HG03469 (cell line): Measurements from ENCODE around the gene CAP1.
"Not testable (repeated sequence)": the region's sequence is repeated elsewhere in the genome, so short reads cannot be mapped to it uniquely, and the experiment has no call there.

Source experiments
- ATAC-seq: cut with Tn5 transposase; IDR thresholded peaks from one replicate; pipeline ENCODE4 v1.9.1; 2021; ENCODE audit warnings: mild to moderate bottlenecking, moderate library complexity, moderate number of reproducible peaks; ENCODE audit not compliant: unreplicated experiment

The CAP1 gene

DNA sequence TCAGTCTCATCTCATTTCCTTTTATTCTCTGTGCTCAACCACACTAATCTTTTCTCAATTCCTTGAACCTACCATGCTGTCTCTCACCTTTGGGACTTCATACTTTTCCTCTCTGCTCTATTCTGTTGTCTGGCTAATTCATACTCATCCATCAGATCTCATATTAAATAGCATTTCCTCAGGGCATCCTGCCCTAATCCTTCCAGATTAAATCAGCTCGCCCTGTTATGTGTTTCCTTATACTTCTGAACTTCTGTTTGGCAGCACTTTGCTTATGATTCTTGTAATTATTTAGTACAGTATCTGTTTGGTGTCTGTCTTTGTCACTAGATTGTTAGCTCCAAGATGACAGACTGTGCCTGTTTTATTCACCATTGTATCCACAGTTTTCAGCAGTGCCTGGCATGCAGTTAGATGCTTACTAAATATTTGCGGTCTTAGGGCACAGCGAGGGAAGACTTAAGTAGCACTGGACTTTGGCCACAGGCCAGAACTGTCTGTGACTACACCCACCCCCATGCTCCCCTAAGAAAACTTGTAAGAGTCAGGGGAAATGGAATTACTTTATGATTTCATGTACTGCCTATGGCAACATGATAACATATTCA is 9.9 kb upstream of the CAP1 start:
- ATAC-seq = no peak

DNA sequence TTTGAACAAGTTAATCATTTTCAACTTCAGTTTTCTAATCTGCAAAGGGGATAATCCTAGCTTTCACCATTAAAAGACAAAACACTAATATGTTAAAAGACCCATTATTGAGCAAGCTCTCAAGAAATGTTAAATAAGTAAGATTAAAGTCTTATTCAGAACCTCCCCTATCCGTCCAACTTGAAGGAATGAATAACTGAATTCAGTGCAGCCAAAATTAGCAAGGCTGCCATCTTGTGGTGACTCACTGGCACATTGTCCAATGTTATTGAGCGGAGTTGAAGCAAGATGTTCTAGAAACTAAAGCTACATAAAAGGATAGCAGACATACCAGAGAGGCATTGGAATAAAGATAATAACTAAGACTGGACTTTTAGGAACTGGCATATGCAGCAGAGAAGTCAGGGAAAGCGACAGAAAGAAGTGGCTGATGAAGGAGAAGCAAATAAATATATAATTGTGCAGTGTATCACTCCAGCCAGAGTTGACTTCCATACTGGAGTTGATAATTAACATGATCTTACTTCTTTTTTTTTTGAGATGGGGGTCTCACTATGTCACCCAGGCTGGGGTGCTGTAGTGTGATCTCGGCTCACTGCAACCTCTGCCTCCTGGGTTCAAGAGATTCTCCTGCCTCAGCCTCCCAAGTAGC is 8.2 kb upstream of the CAP1 start:
- no peak for ATAC-seq

DNA sequence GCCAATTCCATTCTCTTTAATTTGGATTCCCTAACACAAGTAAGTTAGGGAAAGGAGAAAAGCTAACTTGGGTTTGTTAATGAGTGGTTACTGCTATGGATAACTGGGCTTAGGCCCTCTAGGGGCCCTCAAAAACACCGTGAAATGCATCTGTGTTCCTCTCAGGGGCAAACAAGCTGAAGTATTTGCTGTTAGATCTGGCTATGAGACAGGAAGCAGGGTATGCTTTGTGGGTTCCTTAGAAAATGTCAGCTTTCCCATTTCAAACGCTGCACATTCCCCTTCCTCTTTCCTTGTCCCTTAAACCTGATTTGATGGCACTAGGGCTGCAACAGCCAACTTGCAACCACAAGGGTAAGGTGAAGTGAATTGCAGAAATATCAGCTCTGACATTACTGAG is 5.7 kb upstream of the CAP1 start:
- no peak for ATAC-seq

DNA sequence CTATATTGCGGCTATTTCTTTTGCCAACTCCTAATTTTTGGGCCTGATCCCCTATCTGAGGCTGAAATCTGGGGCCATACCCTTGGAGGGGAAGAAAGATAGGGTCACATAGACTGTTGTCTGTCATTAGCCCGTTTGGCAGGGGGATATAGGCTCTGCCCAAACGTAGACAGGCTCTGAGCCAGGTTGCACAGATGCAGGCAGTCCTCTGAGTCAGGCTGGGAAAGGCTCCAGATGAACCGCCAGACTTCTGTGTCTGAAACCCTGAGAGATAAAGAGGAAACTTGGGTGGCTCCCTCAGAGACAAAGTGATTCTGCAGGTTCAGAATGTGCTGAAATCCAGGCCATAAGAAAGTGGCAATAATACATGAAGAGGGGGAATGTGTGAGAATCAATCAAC is 4.0 kb upstream of the CAP1 start:
- ATAC-seq = no peak

DNA sequence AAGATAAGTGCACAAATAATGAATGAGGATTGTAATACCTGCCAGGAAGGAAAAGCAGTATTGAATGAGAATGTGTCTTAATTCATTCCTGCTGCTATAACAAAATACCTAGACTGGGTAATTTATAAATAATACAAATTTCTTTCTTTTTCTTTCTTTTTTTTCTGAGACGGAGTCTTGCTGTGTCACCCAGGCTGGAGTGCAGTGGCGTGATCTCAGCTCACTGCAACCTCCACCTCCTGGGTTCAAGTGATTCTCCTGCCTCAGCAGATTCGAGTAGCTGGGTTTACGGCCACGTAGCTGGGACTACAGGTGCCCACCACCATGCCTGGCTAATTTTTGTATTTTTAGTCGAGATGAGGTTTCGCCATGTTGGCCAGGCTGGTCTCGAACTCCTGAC is 3.3 kb upstream of the CAP1 start:
- ATAC-seq = not testable (repeated sequence)

DNA sequence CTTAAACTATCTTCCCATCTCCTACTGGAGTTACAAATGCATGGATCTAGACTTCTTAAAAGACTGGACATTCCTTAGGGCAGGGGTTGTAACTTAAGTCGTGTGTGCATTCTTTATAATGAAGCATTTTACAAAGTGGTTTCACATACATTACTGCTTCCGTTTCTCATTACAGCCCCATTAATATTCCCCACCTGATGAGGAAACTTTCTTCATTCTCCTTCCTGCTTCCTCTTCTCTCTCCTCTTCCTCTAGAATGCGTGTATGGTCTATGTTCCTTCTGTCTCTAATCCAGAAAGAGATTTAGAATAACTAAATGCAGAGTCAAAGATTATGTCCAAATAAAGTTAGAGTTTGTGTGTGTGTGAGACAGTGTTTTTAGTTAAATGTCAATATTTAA is 1.8 kb upstream of the CAP1 start:
- ATAC-seq = no peak

DNA sequence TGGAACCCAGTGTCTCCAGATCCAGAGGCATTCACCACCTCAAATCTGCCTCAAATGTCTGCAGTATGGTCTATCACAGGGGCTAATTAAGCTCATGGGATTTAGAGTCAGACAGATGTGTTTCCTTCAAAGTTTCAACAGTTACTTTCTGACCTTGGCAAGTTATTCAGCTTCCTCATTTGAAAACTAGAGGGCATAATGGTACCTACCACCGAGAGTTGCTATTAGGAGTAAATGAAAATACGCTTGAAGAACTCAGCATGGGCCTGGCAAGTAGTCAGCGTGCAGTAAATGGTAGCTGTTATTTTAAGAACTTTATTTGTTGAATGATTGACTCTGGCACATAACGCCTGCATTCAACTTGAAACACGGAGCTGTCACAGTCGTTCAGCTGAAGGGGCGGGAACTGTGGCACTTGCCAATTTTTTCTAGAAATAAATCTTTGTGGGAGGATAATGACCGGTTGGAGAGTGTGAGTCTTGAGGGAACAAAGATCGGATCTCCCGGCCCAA is 1.2 kb upstream of the CAP1 start:
- no peak for ATAC-seq

DNA sequence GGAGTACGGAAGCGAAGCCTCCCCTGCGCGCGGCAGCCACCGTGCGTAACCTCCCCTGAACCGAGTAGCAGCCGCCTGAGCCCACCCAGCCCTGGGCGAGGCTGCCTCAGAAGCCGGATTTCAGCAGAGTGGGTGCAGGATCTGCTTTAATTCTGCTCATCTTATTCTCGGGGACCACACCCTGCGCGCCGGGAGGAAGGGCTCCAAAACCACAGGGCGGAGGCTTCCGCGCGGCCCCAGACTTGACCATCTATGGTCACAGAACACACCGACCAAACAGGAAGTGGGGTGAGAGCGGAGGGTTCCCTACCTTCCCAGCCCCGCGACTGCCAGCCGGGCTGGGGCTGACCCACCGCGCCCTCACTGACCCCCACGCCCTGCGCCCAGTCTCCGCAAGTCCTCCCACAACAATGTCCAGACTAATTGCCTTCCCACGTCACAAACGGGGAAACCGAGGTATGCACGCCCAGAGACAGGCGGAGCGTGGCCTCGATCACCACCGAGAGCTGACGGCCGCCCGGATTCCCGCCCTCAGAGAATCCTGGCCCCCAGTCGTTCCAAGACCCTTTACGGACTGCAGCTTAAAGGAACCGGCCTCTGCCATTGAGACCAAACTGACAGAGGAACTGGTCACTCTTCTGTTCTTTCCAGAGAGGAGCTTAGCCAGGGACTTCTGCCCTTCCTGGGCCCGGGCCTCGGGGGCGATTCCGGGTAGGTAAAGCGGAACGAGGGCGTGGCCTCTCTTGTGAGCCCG is 595 bp upstream of the CAP1 start:
- peak; percentile 26 for ATAC-seq

DNA sequence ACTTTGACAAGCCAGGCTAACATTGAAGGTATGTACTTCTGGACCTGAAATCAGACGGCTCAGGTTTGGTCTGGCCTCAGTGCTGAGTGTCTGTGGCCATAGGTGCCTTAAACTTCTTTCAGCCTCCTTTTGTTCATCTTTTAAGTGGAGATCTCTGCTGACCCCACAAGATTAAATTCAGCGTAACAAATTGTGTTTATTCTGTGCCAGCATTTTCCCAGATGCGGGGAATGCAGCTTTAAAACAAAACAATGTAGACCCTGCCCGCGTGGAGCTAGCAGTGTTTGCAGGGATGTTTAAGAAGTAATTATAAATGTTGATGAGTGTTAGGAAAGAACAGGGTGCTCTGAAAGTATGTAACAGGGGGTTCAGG is 923 bp downstream of the CAP1 start:
- ATAC-seq = no peak

DNA sequence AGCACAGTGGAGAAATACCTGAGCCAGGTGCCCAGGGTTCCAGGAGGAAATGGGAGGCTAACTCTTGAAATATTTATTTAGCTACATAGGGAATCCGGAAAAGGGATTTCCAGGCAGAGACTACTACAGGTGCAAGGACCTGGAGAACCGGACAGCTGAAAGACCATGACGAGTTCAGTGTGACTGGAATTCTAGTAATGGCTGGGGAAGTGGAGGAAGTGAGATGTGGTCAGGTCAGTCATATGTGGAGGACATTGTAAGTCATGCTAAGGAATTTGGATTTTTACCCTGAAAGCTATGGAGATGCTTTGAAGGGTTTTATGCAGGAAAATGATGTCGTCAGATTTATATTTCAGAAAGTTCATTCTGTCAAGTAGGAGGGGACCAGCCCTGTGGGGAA is 1.8 kb downstream of the CAP1 start:
- ATAC-seq = no peak

DNA sequence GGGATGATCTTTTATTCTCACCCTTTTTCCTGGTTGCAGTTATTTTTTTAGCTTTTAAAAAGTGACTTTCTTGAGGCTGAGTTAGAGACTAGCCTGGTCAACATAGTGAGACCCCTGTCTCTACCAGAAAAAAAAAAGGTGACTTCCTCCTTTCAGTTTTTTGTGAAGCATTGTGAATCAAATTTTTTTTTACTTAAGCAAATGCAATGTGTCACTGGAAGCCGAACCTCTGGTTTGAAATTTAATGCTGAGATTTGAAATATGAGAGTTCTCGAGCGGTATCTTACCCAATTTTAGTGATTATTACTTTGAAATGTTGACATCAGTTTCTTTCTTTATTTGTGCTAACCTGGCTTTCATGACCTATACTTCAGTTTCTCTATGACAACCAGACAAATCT is 3.6 kb downstream of the CAP1 start:
- ATAC-seq = no peak

DNA sequence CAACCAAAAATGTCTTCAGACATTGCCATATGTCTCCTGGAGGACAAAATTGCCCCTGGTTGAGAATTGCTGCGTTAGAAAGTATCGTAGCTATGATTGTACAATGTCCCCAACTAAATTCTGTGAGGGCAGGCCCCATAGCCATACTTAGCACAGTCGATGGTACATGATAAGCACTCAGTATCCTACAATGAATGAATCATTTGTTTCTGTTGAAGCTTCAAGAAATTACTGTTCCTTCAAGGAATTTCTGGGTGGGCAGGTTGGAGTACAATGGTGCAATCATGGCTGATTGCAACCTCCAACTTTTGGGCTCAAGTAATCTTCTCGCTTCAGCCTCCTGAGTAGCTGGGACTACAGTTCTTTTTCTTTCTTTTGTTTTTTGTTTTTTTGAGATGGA is 4.7 kb downstream of the CAP1 start:
- ATAC-seq = no peak

DNA sequence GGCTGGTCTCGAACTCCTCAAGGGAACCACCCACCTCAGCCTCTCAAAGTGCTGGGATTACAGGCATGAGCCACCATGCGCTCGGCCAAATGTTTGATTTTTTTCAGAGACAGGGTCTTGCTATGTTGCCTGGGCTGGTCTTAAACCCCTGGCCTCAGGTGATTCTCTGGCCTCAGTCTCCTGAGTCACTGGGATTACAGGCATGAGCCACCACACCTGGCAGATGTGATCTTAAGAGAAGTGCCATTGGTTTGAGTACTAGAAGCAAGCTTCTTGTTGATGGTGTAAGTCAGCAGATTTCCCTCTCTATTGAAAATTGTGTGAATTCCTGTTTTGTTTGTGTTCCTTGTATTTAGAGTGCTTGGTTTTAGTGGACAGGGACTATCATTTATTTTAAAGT is 5.2 kb downstream of the CAP1 start:
- ATAC-seq = no peak

DNA sequence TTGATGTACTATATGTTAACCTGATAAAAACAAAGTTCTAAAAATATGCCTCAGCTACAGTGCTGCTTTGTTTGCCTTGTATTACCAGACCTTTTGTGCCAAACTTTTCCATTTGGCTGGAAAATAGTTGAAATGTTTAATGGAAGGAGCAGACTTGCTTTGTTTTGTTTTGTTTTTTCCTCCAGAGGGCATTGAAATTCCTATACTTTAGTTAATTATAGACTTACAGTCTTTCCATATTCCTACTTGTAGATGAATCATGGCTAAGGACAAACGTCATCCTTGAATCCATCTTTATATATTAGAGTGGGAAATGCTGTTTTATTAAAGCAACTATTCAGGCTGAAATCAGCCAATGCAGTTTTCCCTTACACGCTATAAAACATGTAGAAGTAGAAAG is 6.7 kb downstream of the CAP1 start:
- ATAC-seq = no peak

DNA sequence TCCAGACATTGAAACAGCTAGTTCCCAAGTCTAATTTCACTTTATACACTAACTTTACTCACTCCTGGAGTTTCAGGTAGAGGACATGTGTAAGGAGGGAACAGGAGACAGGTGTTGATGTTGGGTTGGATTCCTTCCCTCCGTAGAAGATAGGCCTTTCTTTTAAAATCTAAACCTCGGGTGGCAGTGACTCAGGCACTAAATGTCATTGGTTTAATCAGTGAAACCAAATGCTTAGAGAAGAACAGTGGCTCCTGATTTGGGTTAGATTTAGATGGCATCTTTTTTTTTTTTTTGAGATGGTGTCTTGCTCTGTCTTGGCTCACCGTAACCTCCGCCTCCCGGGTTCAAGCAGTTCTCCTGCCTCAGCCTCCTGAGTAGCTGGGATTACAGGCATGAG is 7.2 kb downstream of the CAP1 start:
- no peak for ATAC-seq

DNA sequence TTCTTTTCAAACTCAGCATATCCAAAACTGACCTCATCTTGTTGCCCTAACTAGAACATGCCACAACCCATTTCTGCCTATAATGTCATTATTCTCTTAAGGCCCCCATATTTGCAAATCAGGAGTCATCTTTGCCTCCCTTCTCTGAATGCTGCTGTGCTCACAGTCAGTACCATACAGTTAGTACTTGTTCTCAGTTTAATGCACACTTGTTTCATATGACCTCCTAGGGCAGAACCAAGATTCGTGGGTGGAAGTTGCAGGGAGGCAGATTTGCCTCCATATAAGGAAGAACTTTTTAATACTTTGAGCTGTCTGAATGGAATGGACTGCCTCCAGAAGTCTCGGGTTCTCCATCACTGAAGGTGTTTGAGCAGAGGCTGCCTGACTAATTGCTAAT is 9.2 kb downstream of the CAP1 start:
- no peak for ATAC-seq

DNA sequence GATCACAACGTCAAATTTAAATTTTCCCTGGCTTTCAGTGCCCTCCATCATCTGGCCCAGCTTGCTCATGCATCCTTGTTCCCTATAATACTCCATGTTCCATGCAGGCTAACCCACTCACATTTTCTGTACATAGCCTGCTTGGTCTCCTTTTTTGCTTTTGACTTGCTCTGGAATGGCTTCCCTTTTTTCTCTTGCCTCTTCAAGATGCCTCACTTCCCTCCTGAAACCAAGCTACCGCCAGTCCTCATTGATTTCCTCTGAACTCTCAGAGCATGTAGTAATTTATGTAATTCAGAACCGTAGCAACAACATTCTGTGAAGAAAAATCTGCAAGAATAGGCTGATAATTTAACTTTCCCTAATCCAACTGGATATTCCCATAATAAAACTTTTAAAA is 10.3 kb downstream of the CAP1 start:
- no peak for ATAC-seq

DNA sequence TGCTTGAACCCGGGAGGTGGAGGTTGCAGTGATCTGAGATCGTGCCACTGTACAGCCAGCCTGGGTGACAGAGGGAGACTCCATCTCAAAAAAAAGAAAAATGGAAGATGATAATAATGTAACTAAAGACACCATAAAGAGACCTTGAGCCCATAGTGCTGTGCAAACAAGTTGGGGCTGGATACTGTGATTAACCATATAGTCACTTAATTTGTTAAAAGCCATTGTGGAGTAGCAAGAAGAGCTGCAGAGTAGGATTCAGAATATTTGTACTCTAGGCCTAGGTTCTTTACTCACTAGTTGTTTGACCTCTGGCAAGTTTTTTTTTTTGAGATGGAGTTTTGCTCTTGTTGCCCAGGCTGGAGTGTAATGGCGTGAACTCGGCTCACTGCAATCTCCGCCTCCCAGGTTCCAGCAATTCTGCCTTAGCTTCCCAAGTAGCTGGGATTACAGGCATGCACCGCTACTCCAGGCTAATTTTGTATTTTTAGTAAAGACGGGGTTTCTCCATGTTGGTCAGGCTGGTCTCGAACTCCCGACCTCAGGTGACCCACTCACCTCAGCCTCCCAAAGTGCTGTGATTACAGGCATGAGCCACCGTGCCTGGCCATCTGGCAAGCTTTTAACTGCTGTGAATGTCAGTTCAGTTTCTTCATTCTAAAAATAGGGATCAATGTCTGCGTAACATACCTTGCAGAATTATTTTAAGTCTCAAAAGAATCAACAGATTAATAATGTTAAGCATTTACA is 12.8 kb downstream of the CAP1 start:
- ATAC-seq = no peak

DNA sequence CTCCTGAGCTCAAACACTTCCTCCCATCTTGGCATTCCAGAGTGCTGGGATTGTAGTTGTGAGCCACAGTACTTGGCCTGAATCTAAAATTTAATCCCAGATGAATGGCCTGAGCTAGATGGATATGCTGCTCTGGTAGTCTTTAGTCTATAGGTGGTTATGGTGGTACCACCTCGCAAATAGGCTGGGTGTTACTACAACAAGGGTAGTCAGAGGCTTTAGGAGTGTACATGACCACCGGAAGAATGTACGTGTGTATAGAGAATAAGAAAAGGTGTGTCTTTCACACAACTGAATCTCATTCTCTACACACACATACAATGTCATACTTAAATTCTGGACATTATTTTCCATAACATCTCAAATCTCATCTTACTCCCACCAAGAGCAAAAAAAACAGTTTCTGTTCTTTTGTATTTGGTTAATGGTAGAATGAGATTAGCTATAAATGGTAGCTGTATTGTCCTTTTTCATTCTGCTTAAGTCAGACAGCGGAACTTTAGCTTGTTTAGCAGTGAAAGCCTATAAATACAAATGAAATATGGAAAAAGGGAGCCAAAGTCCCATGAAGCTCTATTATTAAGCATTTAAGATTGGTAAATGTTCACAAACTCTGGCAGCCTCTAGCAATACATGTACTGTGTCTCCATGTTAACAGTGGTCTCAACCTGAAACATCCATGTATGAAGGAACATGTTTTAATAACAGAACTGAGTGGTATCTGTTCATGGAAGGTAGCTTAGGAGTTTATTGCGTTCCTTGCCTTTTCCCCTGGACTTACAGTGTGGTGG is 16.2 kb downstream of the CAP1 start:
- no peak for ATAC-seq

DNA sequence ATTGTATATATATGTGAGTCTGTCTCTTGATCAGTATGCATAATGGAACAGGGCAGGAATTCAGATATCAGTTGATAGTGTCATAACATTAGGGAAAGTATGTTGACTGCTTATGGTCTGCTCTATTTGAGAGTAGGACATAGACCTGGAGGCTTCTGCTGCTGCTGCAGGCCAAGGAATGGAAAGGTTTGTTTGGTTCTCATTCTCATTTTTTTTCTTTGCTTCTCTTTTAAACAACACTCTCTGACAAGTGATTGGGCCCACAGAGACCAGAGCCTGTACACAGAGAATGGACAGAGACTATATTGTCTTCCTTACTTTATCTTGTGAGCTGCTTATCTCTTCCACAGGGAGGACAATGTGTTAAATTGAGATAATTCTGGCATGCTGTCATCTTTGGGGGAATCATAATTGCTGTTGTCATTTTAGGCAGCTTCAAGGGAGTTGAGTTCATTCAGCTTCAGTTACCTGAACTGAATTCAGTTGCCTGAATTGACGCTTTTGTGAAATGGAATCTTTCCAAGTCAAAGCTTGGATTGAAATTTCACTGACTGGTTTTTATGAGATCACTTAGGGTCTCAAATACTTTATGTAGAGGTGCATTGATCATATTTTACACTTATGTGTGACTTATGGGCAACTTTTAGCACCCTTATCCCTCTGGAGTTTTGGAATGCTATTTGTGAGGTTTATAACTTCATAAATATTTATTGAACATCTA is 16.9 kb downstream of the CAP1 start:
- ATAC-seq = no peak
